CMK (cell line): ENCODE results near the gene AGBL1.
A peak's percentile ranks its signal among the peaks of the same experiment; 100 is the strongest.
"Not testable (repeated sequence)": the region's sequence is repeated elsewhere in the genome, so short reads cannot be mapped to it uniquely, and the experiment has no call there.

ENCODE experiments used
- DNase-seq: peaks from one replicate; pipeline ENCODE4 v3.0.0-alpha.2; 2010; ENCODE audit warnings: low read depth

AGBL1 gene

DNA sequence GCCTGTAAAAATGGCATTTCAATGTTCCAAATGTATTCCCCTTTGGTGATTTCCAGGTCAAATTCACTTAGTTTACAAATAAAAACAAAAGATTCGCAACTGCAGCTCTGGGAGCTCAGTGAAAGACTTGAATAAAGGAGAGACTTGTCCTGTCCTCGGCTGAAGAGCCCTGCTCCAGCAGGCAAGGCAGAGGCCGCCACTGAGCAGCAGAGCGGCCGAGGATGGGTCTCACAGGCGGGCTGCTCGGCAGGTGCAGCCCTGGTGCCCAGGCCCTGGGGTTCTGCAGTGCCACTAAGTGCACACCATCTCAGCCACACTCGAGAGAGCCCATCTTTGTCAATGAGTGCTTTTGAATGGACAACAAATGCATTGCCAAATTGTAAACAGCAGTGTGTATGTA, 856.2 kb downstream of the AGBL1 start:
- no peak for DNase-seq

DNA sequence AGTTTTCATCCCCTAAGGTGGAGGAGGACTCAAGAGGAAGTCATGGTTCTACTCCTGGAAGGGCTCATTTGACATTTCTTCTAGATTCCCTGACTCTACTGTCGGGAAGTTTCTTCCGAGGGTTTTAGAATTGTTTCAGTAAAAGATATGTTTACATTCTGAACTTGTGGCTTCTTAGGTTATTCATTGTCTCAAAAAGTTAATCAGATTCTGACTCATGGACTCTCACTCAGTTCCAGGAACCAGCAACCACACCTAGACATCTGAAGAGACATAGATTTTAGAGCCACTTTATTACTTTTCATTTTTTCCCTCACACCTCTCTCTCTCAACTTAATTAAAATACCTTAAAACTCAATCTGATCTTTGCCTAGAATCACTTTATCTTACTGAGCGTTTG, 862.6 kb downstream of the AGBL1 start:
- DNase-seq, result no peak

DNA sequence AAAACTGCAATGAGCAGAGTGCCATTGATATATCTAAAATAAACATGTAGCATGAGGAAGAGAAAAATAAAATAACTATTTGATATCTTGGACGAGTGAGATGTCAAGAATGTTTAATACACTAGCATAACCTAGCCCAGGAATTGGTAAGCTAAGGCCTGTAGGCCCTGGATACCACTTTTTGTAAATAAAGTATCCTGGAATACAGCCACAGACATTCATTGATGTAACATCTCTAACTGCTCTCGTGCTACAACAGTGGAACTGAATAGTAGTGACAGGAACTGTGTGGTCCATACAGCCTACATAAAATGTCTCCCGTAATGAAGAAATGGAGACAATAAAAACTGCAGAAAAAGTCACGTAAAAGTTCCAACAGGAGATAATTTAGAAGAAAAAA, 869.0 kb downstream of the AGBL1 start:
- no peak for DNase-seq

DNA sequence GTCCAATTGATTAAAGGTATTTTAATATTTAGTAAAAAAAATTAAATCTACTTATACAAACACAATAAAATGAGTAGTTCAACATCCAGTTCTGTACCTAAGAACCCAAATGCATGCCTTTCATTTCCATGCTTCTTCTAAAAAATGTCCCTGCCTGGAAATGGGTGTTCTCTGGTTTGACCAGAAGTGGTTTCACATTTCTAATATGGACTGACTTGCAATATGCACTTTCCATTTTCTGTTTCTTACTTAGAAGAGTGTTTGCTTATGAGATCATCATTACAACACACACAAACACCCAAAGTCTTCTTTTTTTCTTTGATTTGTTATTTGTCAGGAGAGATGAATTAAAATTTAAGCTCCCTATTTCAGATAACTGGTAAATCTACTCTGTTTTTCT, 879.6 kb downstream of the AGBL1 start:
- DNase-seq, result no peak

DNA sequence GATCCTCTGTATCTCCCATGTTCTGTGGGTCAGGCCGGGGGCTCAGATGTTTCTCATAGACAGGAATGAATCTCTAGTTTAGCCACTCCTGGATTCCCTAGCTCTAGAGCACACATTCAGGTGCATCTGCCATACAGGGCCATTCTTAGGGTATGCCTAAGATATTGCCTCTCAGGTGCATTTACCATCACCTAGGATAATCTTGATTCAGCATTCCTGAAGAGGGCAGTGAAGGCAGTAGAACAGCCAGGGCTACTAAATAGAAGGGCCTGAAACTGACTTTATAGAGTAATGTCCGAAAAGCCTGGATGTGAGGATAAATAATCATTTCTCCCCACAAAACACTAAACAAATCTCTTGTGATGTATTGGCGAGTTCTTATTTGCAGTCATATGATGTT, 882.0 kb downstream of the AGBL1 start:
- no peak for DNase-seq

DNA sequence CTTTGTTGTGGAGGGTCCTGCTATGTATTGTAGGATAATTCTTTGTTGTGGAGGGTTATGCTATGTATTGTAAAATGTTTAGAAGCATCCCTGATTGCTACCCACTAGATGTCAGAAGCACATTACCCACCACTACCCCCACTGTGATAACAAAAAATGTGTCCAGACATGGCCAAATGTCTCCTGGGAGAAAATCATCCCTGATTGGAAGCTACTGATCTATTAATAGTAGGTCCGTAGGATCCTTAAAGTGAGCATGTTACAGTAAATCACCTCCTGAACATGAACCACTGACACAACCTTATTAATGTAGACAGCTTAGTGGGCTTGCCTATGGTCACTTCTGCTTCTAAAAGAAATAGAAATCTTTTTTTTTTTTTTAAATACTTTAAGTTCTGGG, 884.6 kb downstream of the AGBL1 start:
- DNase-seq, result no peak

DNA sequence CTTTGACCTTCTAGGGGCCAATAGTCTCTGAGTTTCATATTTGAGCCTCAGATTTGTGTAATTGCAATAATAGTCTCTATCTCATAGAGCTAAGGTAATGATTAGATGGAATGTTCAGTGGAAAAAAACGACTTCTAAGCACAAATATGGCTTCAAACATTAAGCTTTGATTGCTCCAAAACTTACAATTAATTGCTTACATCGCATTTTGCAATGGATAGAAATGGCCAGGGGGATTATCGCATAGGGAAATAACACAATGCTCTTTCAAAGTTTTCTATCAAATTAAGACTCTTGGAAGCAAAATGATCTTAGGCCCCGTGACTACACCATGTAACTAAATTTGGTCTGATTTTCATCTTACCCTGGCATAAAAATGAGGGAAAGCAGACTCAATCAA, 888.6 kb downstream of the AGBL1 start:
- no peak for DNase-seq

DNA sequence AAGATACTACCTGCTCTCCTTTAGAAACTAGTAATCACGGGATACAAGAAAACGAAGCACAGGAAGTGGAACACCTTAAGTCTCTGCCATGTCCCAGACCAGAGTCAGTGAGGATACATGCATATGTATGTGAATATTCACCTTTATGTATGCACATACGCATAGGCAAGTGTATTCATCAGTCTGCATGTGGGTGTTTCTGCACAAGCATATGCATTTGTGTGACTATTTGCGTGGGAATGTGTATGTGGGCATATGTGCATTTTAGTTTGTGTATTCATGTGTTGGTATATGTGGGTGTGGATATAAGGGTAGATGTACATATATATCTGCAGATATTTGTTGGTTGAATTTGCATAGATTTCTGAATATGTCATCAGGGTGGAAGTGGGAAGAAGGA, 889.7 kb downstream of the AGBL1 start:
- DNase-seq, result no peak

DNA sequence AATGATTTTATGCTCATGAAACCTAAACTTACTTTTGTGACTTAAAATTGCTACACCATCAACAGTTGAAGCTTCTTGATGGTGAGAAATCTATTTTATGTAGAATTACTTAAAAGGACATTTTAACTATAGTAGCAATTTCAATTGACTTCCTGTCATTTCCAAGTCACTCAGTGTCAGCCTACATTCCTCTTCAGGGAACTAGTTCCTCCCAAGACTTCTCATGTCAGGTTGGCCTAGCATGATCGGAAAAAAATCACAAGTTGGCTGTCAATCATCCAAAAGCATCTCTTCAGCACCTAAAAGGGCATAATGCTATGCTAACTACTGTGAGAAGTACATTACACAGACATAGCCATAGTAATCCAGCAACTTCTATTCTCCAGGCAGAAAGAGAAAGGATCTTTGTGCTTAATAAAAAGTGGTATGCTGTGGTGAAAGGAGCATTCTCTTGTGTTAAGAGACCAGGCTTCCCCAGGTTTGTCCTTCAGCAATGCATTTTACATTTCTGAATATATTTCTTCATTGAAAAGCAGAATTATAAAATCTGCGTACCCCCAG, 893.7 kb downstream of the AGBL1 start:
- DNase-seq, result no peak

DNA sequence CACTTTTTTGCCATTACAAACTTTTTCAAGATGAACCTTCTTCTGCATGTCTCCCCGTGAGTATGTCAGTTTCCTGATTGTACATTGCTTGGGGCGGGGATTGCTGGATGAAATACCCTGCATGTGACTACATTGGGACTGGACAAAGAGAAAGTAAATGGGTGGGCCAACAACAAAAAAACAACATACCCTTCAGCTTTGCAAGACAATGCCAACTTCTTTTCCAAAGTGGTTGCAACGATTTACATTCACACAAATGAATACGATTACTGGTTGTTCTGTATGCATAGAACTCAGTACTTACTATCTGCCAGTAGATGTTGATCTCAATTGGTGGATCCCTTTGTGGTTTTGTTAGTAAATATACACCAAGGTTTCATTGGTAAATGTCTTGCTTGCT, 908.4 kb downstream of the AGBL1 start:
- DNase-seq, result no peak

DNA sequence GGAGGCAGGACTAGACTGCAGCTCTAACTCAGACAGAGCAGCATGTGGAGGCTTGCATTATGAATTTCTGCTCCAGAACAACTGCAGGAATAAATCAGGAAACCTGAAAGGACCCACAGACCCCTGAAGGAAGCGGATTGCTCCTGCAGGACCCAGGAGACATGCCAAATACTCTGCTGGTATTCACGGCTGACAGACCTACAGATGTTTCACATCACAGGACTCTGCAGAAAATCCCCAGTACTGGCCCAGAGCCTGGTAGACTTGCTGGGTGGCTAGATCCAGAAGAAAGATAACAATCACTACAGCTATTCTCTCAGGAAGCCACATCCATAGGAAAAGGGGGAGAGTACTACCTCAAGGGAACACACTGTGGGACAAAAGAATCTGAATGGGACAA, 942.1 kb downstream of the AGBL1 start:
- DNase-seq, result no peak

DNA sequence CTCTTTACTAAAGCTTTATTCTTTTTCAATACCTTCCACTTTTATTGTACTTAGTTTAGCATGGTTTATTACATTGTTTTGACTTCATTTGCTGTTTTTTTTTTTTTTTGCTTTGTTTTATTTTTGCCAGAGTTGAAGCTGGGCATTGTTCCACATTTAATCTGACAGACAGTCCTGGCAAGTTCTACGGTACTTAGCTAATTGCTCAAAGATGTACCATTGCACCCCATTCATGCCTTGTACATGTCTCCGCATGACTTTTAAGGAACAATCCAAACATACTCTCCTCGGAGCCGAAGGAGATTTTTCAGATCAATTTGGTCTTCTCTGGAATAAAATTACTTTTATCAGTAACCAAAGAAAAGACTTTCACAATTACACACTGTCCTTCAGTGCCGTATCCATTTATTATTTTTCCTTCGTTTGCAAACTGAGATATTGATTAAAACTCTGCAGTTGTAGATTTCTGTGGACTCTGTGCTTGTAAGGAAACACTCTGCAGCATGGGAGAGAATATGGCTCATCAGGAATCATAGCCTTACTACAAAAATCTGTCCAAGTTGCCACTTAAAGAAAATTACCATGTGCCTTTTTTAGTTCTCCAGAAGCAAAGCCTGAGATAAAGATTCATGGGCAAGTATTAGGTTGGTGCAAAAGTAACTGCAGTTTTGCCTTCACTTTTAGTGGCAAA, 952.0 kb downstream of the AGBL1 start:
- DNase-seq, result no peak

DNA sequence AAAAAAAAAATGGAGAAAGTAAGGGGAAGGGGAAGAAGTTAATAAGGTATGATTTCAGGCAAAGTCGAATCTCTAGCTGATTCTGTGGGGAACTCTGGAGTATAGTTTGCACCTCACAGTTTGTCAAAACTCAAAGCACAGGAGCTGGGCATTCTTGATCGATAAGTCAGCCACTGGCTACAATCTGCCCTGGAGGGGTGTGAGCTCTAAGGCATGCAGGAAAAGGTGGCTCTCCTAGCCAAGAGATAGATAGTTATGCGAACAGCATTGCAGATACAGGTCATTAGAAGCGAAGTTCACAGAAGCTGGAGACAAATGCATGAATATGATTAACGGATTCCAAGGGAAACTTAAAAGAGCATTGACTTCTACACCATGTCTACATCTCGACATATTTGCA, 952.6 kb downstream of the AGBL1 start:
- no peak for DNase-seq

DNA sequence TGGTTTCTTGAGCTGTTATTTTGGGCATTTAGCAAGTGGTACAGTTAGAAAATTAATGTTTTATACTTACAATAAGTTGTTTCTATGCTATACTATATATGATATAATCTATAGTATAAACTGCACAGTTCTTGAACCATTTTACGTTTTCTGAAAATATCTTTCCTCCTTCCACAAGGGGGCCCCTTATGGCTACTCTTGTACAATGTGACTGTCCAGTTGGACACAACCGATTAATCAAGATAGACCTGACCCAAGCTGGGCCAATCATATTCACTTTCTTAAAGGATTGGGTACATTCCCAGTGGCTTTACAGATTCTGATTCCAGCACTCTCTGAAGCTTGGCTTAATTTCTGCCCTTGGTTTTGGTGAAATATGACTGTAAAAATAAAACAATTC, 953.4 kb downstream of the AGBL1 start:
- no peak for DNase-seq

DNA sequence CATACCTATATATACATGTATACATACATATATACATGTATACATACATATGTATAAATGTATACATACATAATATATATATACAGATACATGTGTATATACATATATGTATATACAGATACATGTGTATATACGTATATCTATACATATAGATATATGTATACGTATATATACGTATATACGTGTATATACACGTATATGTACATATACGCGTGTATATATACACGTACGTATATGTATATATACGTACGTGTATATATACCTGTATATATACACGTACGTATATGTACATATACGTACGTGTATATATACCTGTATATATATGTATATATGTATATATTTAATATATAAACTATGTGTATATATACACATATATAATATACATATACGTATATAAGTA, 955.2 kb downstream of the AGBL1 start:
- no peak for DNase-seq

DNA sequence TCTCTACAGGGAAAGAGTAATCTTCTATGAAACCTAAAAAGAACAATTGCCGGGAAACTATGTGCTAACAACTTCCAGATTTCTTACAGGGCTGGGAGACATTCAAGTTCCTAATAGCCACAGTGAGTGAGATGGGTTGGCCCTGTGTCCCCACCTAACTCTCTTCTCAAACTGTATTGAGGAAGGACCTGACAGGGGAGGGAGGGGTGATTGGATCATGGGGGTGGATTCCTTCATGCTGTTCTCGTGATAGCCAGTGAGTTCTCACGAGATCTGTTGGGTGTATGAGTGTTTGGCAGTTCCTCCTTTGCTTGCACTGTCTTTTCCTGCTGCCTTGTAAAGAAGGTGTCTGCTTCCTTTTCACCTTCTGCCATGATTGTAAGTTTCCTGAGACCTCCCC, 958.7 kb downstream of the AGBL1 start:
- DNase-seq, result peak; percentile 61

DNA sequence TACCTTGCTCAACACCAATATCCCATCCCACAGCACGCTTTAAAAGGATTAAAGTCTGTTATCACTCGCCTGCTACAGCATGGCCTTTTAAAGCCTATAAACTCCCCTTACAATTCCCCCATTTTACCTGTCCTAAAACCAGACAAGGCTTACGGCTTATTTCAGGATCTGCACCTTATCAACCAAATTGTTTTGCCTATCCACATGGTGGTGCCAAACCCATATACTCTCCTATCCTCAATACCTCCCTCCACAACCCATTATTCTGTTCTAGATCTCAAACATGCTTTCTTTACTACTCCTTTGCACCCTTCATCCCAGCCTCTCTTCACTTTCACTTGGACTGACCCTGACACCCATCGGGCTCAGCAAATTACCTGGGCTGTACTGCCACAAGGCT, 962.9 kb downstream of the AGBL1 start:
- DNase-seq, result not testable (repeated sequence)

DNA sequence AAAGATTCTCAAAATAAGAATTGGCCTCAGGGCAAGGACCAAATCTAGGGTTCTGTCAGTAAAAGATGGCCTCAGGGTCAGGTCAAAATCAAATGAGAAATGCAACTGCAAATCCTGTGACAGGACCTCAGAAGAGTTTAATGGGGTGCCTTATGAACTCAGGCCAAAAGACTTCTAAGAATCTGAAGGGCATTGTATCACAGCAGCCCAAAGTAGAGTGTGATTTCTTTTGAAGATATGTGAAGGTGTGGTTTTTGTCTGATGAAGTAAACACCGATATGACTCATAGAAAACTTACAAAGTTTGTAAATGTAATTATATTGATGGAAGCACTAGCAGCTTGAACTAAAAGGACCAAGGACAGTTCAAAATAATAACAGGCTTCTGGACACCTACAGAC, 966.1 kb downstream of the AGBL1 start:
- no peak for DNase-seq

DNA sequence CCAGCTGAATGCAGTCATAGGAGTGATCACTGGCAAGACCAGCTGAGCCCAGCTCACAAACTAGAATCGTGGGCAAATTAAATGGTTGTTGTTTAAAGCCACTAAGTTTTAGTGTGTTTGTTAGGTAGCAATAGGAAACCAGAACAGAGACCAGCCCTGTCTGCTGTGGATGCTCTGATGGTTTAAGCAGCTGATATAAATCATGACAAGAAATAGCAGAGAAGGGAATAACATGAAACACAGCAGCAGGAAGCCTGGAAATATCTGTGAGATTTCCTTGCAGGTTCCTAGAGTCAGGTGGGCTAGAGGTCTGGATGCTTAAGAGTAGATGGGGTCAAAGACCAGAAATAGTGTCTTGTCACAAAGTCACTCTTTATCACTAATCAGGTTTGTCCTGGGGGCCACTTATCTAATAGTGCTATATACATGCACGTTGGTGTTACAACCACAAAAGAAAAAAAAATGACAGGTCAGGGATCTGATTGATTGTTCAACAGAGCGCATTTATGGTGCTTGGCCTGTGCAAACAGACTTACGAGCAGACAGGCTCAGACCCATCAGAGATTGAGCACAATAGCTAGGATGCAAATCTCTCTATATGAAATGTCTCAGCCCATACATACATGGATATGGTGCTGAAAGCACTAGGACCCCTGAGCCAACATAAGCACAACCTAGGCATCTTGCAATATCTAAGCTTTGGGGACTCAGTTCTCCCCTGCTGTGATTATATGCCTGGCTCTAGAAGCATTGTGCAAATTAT, 967.7 kb downstream of the AGBL1 start:
- no peak for DNase-seq
